Stomach (tissue), 4 donors: ENCODE data around the gene SIRT3.

Source experiments
- EP300 ChIP-seq: sonication (generic); formaldehyde crosslinking; IDR thresholded peaks from one replicate; pipeline ENCODE4 v1.6.1; 2017; ENCODE audit warnings: antibody characterized with exemption
- POLR2A ChIP-seq, 4 donors: fragments of 450-650 bp; IDR thresholded peaks; one replicate each; pipeline ENCODE4 v1.6.1; 2016; ENCODE audit warnings: antibody characterized with exemption in 4 of 4, control low read depth in 2 of 4, mild to moderate bottlenecking in 1 of 4, moderate library complexity in 1 of 4
- POLR2AphosphoS5 ChIP-seq, 3 donors: sonication (generic); formaldehyde crosslinking; IDR thresholded peaks; one replicate each; pipeline ENCODE4 v1.6.1; 2016; ENCODE audit warnings: antibody characterized with exemption in 3 of 3
- TF ChIP-seq, protein P1 (sequence below), 7 experiments: fragments of 450-650 bp in 4 of 7; fragments of 200-600 bp in 3 of 7; sonication (generic) in 3 of 7; IDR thresholded peaks; one replicate each; pipeline ENCODE4 v1.5.1; 2016 to 2019; ENCODE audit warnings: antibody characterized with exemption in 7 of 7, control low read depth in 2 of 7, mild to moderate bottlenecking in 1 of 7

DNA sequence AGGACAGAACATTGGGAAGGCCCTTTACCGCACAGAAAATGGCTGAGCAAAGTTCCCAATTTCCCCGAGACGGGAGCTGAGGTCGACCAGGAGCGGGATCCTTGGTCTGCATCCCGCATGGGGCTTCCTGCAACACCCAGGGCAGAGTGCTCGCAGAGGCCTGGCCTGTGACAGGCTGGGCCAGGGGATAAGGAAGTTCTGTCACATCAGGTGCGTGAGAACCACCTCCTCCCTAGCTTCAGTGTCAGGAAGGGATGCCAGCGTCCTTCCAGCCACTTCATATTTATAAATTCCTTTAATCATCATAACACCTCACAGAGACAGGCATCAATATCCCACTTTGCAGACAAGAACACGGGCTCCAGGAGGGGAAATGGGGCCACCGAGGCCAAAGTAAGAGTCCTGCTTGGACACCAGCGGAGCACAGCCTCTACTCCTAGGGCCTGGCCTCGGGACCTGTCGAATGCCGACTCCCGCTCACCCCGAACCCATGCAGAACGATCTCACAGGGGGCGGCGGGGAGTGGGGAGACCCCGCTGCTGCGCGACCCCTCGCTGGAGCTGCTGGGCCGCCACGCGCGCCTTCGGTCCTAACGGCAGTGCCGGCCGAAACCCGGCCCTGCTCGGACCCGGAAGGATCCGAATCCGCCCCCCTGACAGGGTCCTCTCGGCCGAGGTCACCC lies 29.5 kb downstream of the SIRT3 start:
- TF ChIP-seq, protein P1, sequence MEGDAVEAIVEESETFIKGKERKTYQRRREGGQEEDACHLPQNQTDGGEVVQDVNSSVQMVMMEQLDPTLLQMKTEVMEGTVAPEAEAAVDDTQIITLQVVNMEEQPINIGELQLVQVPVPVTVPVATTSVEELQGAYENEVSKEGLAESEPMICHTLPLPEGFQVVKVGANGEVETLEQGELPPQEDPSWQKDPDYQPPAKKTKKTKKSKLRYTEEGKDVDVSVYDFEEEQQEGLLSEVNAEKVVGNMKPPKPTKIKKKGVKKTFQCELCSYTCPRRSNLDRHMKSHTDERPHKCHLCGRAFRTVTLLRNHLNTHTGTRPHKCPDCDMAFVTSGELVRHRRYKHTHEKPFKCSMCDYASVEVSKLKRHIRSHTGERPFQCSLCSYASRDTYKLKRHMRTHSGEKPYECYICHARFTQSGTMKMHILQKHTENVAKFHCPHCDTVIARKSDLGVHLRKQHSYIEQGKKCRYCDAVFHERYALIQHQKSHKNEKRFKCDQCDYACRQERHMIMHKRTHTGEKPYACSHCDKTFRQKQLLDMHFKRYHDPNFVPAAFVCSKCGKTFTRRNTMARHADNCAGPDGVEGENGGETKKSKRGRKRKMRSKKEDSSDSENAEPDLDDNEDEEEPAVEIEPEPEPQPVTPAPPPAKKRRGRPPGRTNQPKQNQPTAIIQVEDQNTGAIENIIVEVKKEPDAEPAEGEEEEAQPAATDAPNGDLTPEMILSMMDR (IDR thresholded peaks at IDR 0.05): no peak
- TF ChIP-seq EP300 (no peak), POLR2AphosphoS5 (IDR thresholded peaks at IDR 0.05) (no peak), POLR2A (IDR thresholded peaks at IDR 0.05) (no peak)
